A673 (cell line): ENCODE results near the gene EFCAB5. TPM values are rescaled to one million over a fixed set of nuclear protein-coding genes. Genes with fewer than 3 reads are reported as not detected.
"Not testable (repeated sequence)": the region's sequence is repeated elsewhere in the genome, so short reads cannot be mapped to it uniquely, and the experiment has no call there.

Experiments
- BruUV-seq: library from RNA; stranded (reverse); fragments of 400-500 nt; replicated peaks from 2 replicates; lab custom pipeline; 2021; lab: Mats Ljungman, UMichigan
- CTCF ChIA-PET: fragments of 300-600 bp; sonication (Branson Sonifier 250); formaldehyde crosslinking; loops from one replicate; lab custom pipeline; 2022; ENCODE audit warnings: antibody characterized with exemption; lab: Charles Lee
- POLR2A ChIA-PET: fragments of 300-600 bp; sonication (Branson Sonifier 250); formaldehyde crosslinking; loops from one replicate; lab custom pipeline; 2022; ENCODE audit warnings: antibody characterized with exemption; ENCODE audit not compliant: low non-redundant PET; lab: Charles Lee
- DNase-seq: peaks from one replicate; pipeline ENCODE4 v3.0.0-alpha.2; 2015; ENCODE audit warnings: low spot score
- H3K27ac ChIP-seq: fragments of 200-600 bp; sonication (generic); 2 replicates; pipeline ENCODE4 v1.5.1; 2016; ENCODE audit warnings: mixed run types, low read depth, mild to moderate bottlenecking, mixed read lengths, antibody characterized with exemption, low read length; ENCODE audit not compliant: poor library complexity, severe bottlenecking
- H3K27me3 ChIP-seq: fragments of 200-600 bp; sonication (generic); replicated peaks from 2 replicates; pipeline ENCODE4 v1.6.1; 2017; ENCODE audit warnings: mixed run types, low read depth, mild to moderate bottlenecking, mixed read lengths, antibody characterized with exemption, low read length; ENCODE audit not compliant: insufficient read depth, poor library complexity
- H3K36me3 ChIP-seq: fragments of 200-600 bp; sonication (generic); 2 replicates; pipeline ENCODE4 v1.6.1; 2016; ENCODE audit warnings: mixed run types, mild to moderate bottlenecking, mixed read lengths, antibody characterized with exemption, low read length; ENCODE audit not compliant: insufficient read depth, poor library complexity, severe bottlenecking
- H3K4me1 ChIP-seq: fragments of 200-600 bp; sonication (generic); 2 replicates; pipeline ENCODE4 v1.6.1; 2017; ENCODE audit warnings: mixed run types, mild to moderate bottlenecking, mixed read lengths, antibody characterized with exemption, low read length; ENCODE audit not compliant: insufficient read depth, poor library complexity, severe bottlenecking
- H3K4me3 ChIP-seq: fragments of 200-600 bp; sonication (generic); 2 replicates; pipeline ENCODE4 v1.5.1; 2016; ENCODE audit warnings: low read depth, mixed run types, mild to moderate bottlenecking, mixed read lengths, low read length; ENCODE audit not compliant: poor library complexity, severe bottlenecking
- H3K9me3 ChIP-seq: fragments of 200-600 bp; sonication (generic); 2 replicates; pipeline ENCODE4 v1.6.1; 2016; ENCODE audit warnings: mixed run types, low read depth, mild to moderate bottlenecking, mixed read lengths, antibody characterized with exemption, low read length; ENCODE audit not compliant: poor library complexity, severe bottlenecking
- CTCF ChIP-seq: fragments of 300-800, 200-600 bp; sonication (generic); conservative IDR thresholded peaks from 2 replicates; pipeline ENCODE4 v1.5.1; 2017; ENCODE audit warnings: low read depth, mild to moderate bottlenecking, antibody characterized with exemption, low read length, moderate library complexity, mixed read lengths
- EZH2 ChIP-seq: fragments of 200-600 bp; sonication (generic); IDR thresholded peaks from 2 replicates; pipeline ENCODE4 v1.6.1; 2017; ENCODE audit warnings: borderline replicate concordance, low read depth, mild to moderate bottlenecking, mixed read lengths, antibody characterized with exemption, low read length; ENCODE audit not compliant: poor library complexity, severe bottlenecking
- intact Hi-C: fragments of 100-400 bp; cut with micrococcal nuclease; formaldehyde crosslinking; loops from one replicate; pipeline ENCODE4 v1.10.0; 2022; ENCODE audit not compliant: unreplicated experiment
- total RNA-seq: library from RNA; stranded (reverse); gene quantifications from 2 replicates; pipeline ENCODE4 v1.2.3, GENCODE V29; 2021

The EFCAB5 gene
- total RNA-seq, 1 experiment from 2014 or later: 2.8 TPM

GRCh38 chr17:29949696-29950095 lies 8.3 kb downstream of the EFCAB5 start:
- peaks cover 12% of the 10 kb centered on the region for H3K9me3 ChIP-seq
- no peak overlapping the region for H3K4me3 ChIP-seq
- TF ChIP-seq CTCF (no peak), EZH2 (no peak)
- ChIA-PET POLR2A (no interaction called here), CTCF (no interaction called here)
- DNase-seq: no peak
- H3K27me3 ChIP-seq: no peaks in the 10 kb centered on the region
- no peak overlapping the region for H3K27ac ChIP-seq
- H3K4me1 ChIP-seq: no peaks in the 10 kb centered on the region
- intact Hi-C loops: no loop called here
- H3K36me3 ChIP-seq: no peaks in the 10 kb centered on the region
- BruUV-seq: no TSS peak

GRCh38 chr17:29954405-29954804 lies 13.0 kb downstream of the EFCAB5 start:
- no TSS peak for BruUV-seq

GRCh38 chr17:29956225-29956624 lies 14.8 kb downstream of the EFCAB5 start:
- H3K9me3 ChIP-seq: peaks cover 12% of the 10 kb centered on the region
- TF ChIP-seq CTCF (no peak), EZH2 (no peak)
- BruUV-seq: no TSS peak
- H3K27ac ChIP-seq: no peak overlapping the region
- CTCF ChIA-PET: no interaction called here
- H3K27me3 ChIP-seq: no peaks in the 10 kb centered on the region
- no peak overlapping the region for H3K4me3 ChIP-seq
- intact Hi-C loops: no loop called here
- POLR2A ChIA-PET: no interaction called here
- H3K36me3 ChIP-seq: no peaks in the 10 kb centered on the region
- no peaks in the 10 kb centered on the region for H3K4me1 ChIP-seq
- DNase-seq: no peak

More at GRCh38 chr17:29954405-29954804, 13.0 kb downstream of the EFCAB5 start:
- Histone ChIP-seq H3K27ac (no peak overlapping the region), H3K9me3 (peaks cover 12% of the 10 kb centered on the region), H3K4me3 (no peak overlapping the region), H3K36me3 (no peaks in the 10 kb centered on the region), H3K27me3 (no peaks in the 10 kb centered on the region), H3K4me1 (no peaks in the 10 kb centered on the region)
- peak; percentile 14 for DNase-seq
- intact Hi-C loops: no loop called here
- TF ChIP-seq CTCF (0 out of 2 replicates have a peak, but pooled peaks have one; percentile 26), EZH2 (no peak)
- ChIA-PET POLR2A (no interaction called here), CTCF (no interaction called here)

- POLR2A ChIA-PET, H3K27me3 ChIP-seq, H3K4me3 ChIP-seq, DNase-seq, H3K27ac ChIP-seq, intact Hi-C loops, H3K4me1 ChIP-seq, H3K36me3 ChIP-seq, BruUV-seq, CTCF ChIA-PET: not testable (repeated sequence)
- H3K9me3 ChIP-seq: peaks cover 12% of the 10 kb centered on the region
These were observed 16.1 kb downstream of the EFCAB5 start for GRCh38 chr17:29957488-29957887.
